B cell (primary cell): ENCODE results near the gene SUCLG2.

ENCODE experiments used
- EZH2 ChIP-seq: IDR thresholded peaks from 2 replicates; pipeline ENCODE4 v1.6.1; 2012; ENCODE audit warnings: borderline replicate concordance, low read depth, mild to moderate bottlenecking, moderate library complexity, low read length; ENCODE audit not compliant: insufficient read depth, poor library complexity, severe bottlenecking
- TF ChIP-seq, protein P1 (sequence below): fragments of 200-600 bp; IDR thresholded peaks from one replicate; pipeline ENCODE4 v1.8.0; 2022; ENCODE audit warnings: antibody characterized with exemption, mild to moderate bottlenecking

DNA sequence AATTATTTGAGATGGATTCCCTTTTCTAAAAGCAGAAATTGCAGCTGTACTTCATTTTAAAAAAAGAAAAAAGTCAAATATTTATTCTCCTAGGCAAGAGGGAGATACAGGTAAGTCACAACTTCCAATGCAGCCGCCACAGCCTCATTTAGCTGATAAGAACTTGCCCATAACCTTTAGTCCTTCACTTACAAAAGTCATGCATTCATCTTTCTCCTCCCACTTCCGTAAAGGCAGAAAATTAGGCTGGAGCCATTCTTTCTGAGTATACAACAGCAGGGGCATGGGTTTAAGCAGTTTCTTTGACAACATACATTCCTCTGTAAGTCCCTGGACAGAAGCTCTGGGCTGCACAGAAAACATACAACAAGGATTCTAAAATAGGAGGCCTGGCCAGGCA is 4.3 kb downstream of the SUCLG2 start:
- TF ChIP-seq, protein P1, sequence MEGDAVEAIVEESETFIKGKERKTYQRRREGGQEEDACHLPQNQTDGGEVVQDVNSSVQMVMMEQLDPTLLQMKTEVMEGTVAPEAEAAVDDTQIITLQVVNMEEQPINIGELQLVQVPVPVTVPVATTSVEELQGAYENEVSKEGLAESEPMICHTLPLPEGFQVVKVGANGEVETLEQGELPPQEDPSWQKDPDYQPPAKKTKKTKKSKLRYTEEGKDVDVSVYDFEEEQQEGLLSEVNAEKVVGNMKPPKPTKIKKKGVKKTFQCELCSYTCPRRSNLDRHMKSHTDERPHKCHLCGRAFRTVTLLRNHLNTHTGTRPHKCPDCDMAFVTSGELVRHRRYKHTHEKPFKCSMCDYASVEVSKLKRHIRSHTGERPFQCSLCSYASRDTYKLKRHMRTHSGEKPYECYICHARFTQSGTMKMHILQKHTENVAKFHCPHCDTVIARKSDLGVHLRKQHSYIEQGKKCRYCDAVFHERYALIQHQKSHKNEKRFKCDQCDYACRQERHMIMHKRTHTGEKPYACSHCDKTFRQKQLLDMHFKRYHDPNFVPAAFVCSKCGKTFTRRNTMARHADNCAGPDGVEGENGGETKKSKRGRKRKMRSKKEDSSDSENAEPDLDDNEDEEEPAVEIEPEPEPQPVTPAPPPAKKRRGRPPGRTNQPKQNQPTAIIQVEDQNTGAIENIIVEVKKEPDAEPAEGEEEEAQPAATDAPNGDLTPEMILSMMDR: no peak
- no peak for TF ChIP-seq EZH2
